Immature natural killer cell (primary cell): ENCODE data around the gene PIGB. TPM values are rescaled to one million over a fixed set of nuclear protein-coding genes. Genes with fewer than 3 reads are reported as not detected.

ENCODE experiments used
- DNase-seq, 3 donors: peaks; one replicate each; pipeline ENCODE4 v3.0.0; 2022; ENCODE audit warnings: mixed read lengths in 1 of 3
- H3K27ac Mint-ChIP-seq, 6 donors: one replicate each; pipeline ENCODE4 v1.8.0; 2020; ENCODE audit warnings: mixed read lengths in 6 of 6, mild to moderate bottlenecking in 5 of 6, inconsistent platforms in 4 of 6, moderate library complexity in 3 of 6
- H3K27me3 Mint-ChIP-seq, 3 donors: one replicate each; pipeline ENCODE4 v1.8.0; 2020 to 2021; ENCODE audit warnings: low read depth in 3 of 3, mild to moderate bottlenecking in 3 of 3, mixed read lengths in 3 of 3, moderate library complexity in 3 of 3, inconsistent platforms in 1 of 3
- H3K36me3 Mint-ChIP-seq, 3 donors: one replicate each; pipeline ENCODE4 v1.8.0; 2020; ENCODE audit warnings: mixed read lengths in 3 of 3, inconsistent platforms in 2 of 3, mild to moderate bottlenecking in 2 of 3
- H3K4me1 Mint-ChIP-seq, 2 donors: one replicate each; pipeline ENCODE4 v1.8.0; 2020; ENCODE audit warnings: inconsistent platforms in 2 of 2, mild to moderate bottlenecking in 2 of 2, mixed read lengths in 2 of 2, moderate library complexity in 1 of 2
- H3K4me3 Mint-ChIP-seq, 5 donors: one replicate each; pipeline ENCODE4 v1.8.0; 2020; ENCODE audit warnings: mild to moderate bottlenecking in 5 of 5, mixed read lengths in 5 of 5, inconsistent platforms in 3 of 5, moderate library complexity in 3 of 5
- H3K9me3 Mint-ChIP-seq, 6 donors: one replicate each; pipeline ENCODE4 v1.8.0; 2020; ENCODE audit warnings: mild to moderate bottlenecking in 6 of 6, mixed read lengths in 6 of 6, inconsistent platforms in 4 of 6, moderate library complexity in 3 of 6
- polyA plus RNA-seq, 3 donors: library from polyadenylated mRNA; unstranded; fragments of 300-500 nt; fragmentation: Illumina TruSeq; gene quantifications; one replicate each; pipeline ENCODE4 v1.2.3, GENCODE V29; 2021

Gene PIGB
- polyA plus RNA-seq, 3 donors from 2014 or later: 5.9 to 28.4 (median 19.7) TPM

- H3K27ac Mint-ChIP-seq: peak overlapping the region in 1 of 6 donors; percentile 45
- H3K4me3 Mint-ChIP-seq: no peak overlapping the region
- H3K36me3 Mint-ChIP-seq: peaks cover 0 to 14% (median 7%) of the 10 kb centered on the region in 3 donors
- peaks cover 4 to 13% of the 10 kb centered on the region in 2 donors for H3K4me1 Mint-ChIP-seq
- H3K27me3 Mint-ChIP-seq: no peaks in the 10 kb centered on the region
- no peaks in the 10 kb centered on the region for H3K9me3 Mint-ChIP-seq
- DNase-seq: no peak
Observed at GRCh38 chr15:55327387-55327786, 8.4 kb downstream of the PIGB start.

GRCh38 chr15:55334371-55334770, 15.3 kb downstream of the PIGB start:
- no peak overlapping the region for H3K4me3 Mint-ChIP-seq
- peaks cover 3 to 37% (median 6%) of the 10 kb centered on the region in 3 donors for H3K36me3 Mint-ChIP-seq
- H3K27me3 Mint-ChIP-seq: peaks cover 0 to 2% (median 0%) of the 10 kb centered on the region in 3 donors

GRCh38 chr15:55334997-55335396, 16.0 kb downstream of the PIGB start:
- peak overlapping the region in 1 of 6 donors; percentile 31 for H3K27ac Mint-ChIP-seq
- no peaks in the 10 kb centered on the region for H3K4me1 Mint-ChIP-seq
- peaks cover 0 to 3% (median 0%) of the 10 kb centered on the region in 3 donors for H3K27me3 Mint-ChIP-seq

More at GRCh38 chr15:55334371-55334770, 15.3 kb downstream of the PIGB start:
- no peaks in the 10 kb centered on the region for H3K9me3 Mint-ChIP-seq
- no peak for DNase-seq
- no peaks in the 10 kb centered on the region for H3K4me1 Mint-ChIP-seq
- no peak overlapping the region for H3K27ac Mint-ChIP-seq

GRCh38 chr15:55337160-55337559, 18.1 kb downstream of the PIGB start:
- H3K4me1 Mint-ChIP-seq: no peaks in the 10 kb centered on the region
- H3K4me3 Mint-ChIP-seq: no peak overlapping the region
- DNase-seq: no peak
- no peak overlapping the region for H3K27ac Mint-ChIP-seq
- H3K27me3 Mint-ChIP-seq: peaks cover 0 to 3% (median 0%) of the 10 kb centered on the region in 3 donors
- no peaks in the 10 kb centered on the region for H3K9me3 Mint-ChIP-seq
- peaks cover 6 to 28% (median 7%) of the 10 kb centered on the region in 3 donors for H3K36me3 Mint-ChIP-seq

More at GRCh38 chr15:55334997-55335396, 16.0 kb downstream of the PIGB start:
- H3K9me3 Mint-ChIP-seq: no peaks in the 10 kb centered on the region
- no peak for DNase-seq
- no peak overlapping the region for H3K4me3 Mint-ChIP-seq
- H3K36me3 Mint-ChIP-seq: peaks cover 6 to 36% (median 7%) of the 10 kb centered on the region in 3 donors

- Mint-ChIP-seq H3K27ac (peak overlapping the region in 1 of 6 donors; percentile 75), H3K9me3 (no peaks in the 10 kb centered on the region), H3K27me3 (peaks cover 0 to 2% (median 0%) of the 10 kb centered on the region in 3 donors), H3K36me3 (peaks cover 4 to 25% (median 8%) of the 10 kb centered on the region in 3 donors), H3K4me3 (no peak overlapping the region), H3K4me1 (no peaks in the 10 kb centered on the region)
- DNase-seq: no peak
Observed at GRCh38 chr15:55343168-55343567, 24.1 kb downstream of the PIGB start.

- Mint-ChIP-seq H3K9me3 (no peaks in the 10 kb centered on the region), H3K36me3 (peaks cover 4 to 29% (median 8%) of the 10 kb centered on the region in 3 donors), H3K4me3 (no peak overlapping the region), H3K4me1 (no peaks in the 10 kb centered on the region), H3K27me3 (peaks cover 0 to 2% (median 0%) of the 10 kb centered on the region in 3 donors), H3K27ac (peak overlapping the region; percentile 18 to 87 (median 42))
- no peak for DNase-seq
Observed at GRCh38 chr15:55344206-55344605, 25.2 kb downstream of the PIGB start.

- Mint-ChIP-seq H3K27me3 (no peaks in the 10 kb centered on the region), H3K9me3 (no peaks in the 10 kb centered on the region), H3K27ac (peak overlapping the region in 3 of 6 donors; percentile 30 to 57 (median 46)), H3K36me3 (peaks cover 0 to 29% (median 8%) of the 10 kb centered on the region in 3 donors), H3K4me1 (no peaks in the 10 kb centered on the region), H3K4me3 (no peak overlapping the region)
- no peak for DNase-seq
Observed at GRCh38 chr15:55348281-55348778, 29.3 kb downstream of the PIGB start.

GRCh38 chr15:55349282-55349681, 30.3 kb downstream of the PIGB start:
- Mint-ChIP-seq H3K36me3 (peaks cover 0 to 29% (median 6%) of the 10 kb centered on the region in 3 donors), H3K4me3 (no peak overlapping the region), H3K9me3 (no peaks in the 10 kb centered on the region)

GRCh38 chr15:55353025-55353424, 34.0 kb downstream of the PIGB start:
- no peaks in the 10 kb centered on the region for H3K4me1 Mint-ChIP-seq
- DNase-seq: no peak
- H3K36me3 Mint-ChIP-seq: peaks cover 0 to 32% (median 18%) of the 10 kb centered on the region in 3 donors
- H3K9me3 Mint-ChIP-seq: no peaks in the 10 kb centered on the region
- H3K4me3 Mint-ChIP-seq: no peak overlapping the region
- no peaks in the 10 kb centered on the region for H3K27me3 Mint-ChIP-seq
- no peak overlapping the region for H3K27ac Mint-ChIP-seq

More at GRCh38 chr15:55349282-55349681, 30.3 kb downstream of the PIGB start:
- DNase-seq: no peak
- no peaks in the 10 kb centered on the region for H3K4me1 Mint-ChIP-seq
- peak overlapping the region in 2 of 6 donors; percentile 17 to 39 for H3K27ac Mint-ChIP-seq
- H3K27me3 Mint-ChIP-seq: no peaks in the 10 kb centered on the region

GRCh38 chr15:55356985-55357585, 38.1 kb downstream of the PIGB start:
- peak overlapping the region in 1 of 6 donors; percentile 14 for H3K27ac Mint-ChIP-seq
- H3K27me3 Mint-ChIP-seq: no peaks in the 10 kb centered on the region
- DNase-seq: no peak
- H3K4me1 Mint-ChIP-seq: no peaks in the 10 kb centered on the region
- peaks cover 0 to 34% (median 31%) of the 10 kb centered on the region in 3 donors for H3K36me3 Mint-ChIP-seq
- no peak overlapping the region for H3K4me3 Mint-ChIP-seq
- no peaks in the 10 kb centered on the region for H3K9me3 Mint-ChIP-seq

GRCh38 chr15:55357774-55358173, 38.8 kb downstream of the PIGB start:
- H3K4me1 Mint-ChIP-seq: no peaks in the 10 kb centered on the region
- H3K27ac Mint-ChIP-seq: no peak overlapping the region
- no peak overlapping the region for H3K4me3 Mint-ChIP-seq
- no peaks in the 10 kb centered on the region for H3K27me3 Mint-ChIP-seq
- no peak for DNase-seq
- peaks cover 0 to 39% (median 35%) of the 10 kb centered on the region in 3 donors for H3K36me3 Mint-ChIP-seq
- H3K9me3 Mint-ChIP-seq: no peaks in the 10 kb centered on the region

GRCh38 chr15:55358471-55358870, 39.4 kb downstream of the PIGB start:
- Mint-ChIP-seq H3K4me3 (no peak overlapping the region), H3K27me3 (no peaks in the 10 kb centered on the region), H3K27ac (peak overlapping the region in 2 of 6 donors; percentile 21 to 53), H3K9me3 (no peaks in the 10 kb centered on the region), H3K4me1 (no peaks in the 10 kb centered on the region), H3K36me3 (peaks cover 0 to 40% (median 35%) of the 10 kb centered on the region in 3 donors)
- no peak for DNase-seq

- H3K4me3 Mint-ChIP-seq: no peak overlapping the region
- no peak for DNase-seq
- no peaks in the 10 kb centered on the region for H3K9me3 Mint-ChIP-seq
- H3K27me3 Mint-ChIP-seq: no peaks in the 10 kb centered on the region
- no peaks in the 10 kb centered on the region for H3K4me1 Mint-ChIP-seq
- peak overlapping the region in 3 of 6 donors; percentile 6 to 87 (median 45) for H3K27ac Mint-ChIP-seq
- H3K36me3 Mint-ChIP-seq: peaks cover 0 to 40% (median 28%) of the 10 kb centered on the region in 3 donors
Observed at GRCh38 chr15:55360256-55360655, 41.2 kb downstream of the PIGB start.

GRCh38 chr15:55361048-55361447, 42.0 kb downstream of the PIGB start:
- H3K4me3 Mint-ChIP-seq: no peak overlapping the region
- no peak overlapping the region for H3K27ac Mint-ChIP-seq
- no peaks in the 10 kb centered on the region for H3K9me3 Mint-ChIP-seq
- H3K36me3 Mint-ChIP-seq: peaks cover 0 to 37% (median 24%) of the 10 kb centered on the region in 3 donors
- H3K4me1 Mint-ChIP-seq: no peaks in the 10 kb centered on the region
- H3K27me3 Mint-ChIP-seq: no peaks in the 10 kb centered on the region
- no peak for DNase-seq
